ENCODE results near the gene EXTL2. TPM values are rescaled to one million over a fixed set of nuclear protein-coding genes. Genes with fewer than 3 reads are reported as not detected.

Gene EXTL2
- total and polyA plus RNA-seq, 10 of the 15 experiments (the other 5 are each of a cell fraction or from before 2014, with no cell fraction given): 10.2 to 51.1 (median 16.2) TPM

GRCh38 chr1:100834777-100835660 lies 59.6 kb downstream of the EXTL2 start:
- H3K9ac ChIP-seq (ENCODE audit: control insufficient read depth, insufficient read depth, low read length): no peak overlapping the region
- H4K20me1 ChIP-seq (ENCODE audit: control insufficient read depth, insufficient read depth): no peaks in the 10 kb centered on the region
- ChIA-PET RAD21 (ENCODE audit: unreplicated experiment) (no interaction called here), POLR2A (no interaction called here), CTCF (interaction anchor here (1.3 to 1.6 kb wide), 4 partner anchors 13 to 376 kb away, joined by 4 to 7 read pairs (median 6); no protein-coding TSS in a partner anchor), SMC1A (ENCODE audit: uncharacterized antibody, unreplicated experiment) (interaction anchor here (1.2 kb wide), 2 partner anchors 32 to 59 kb away, joined by 3 to 4 read pairs; no protein-coding TSS in a partner anchor)
- TF ChIP-seq CTCF (IDR thresholded peaks at IDR 0.05 in 2 of 3, conservative IDR thresholded peaks at IDR 0.05 in 1 of 3; ENCODE audit: control insufficient read depth in 2 of 3, extremely low read depth in 1 of 3, insufficient read depth in 1 of 3, low read depth in 3 of 3, low read length in 3 of 3) (peak; percentile 35 to 56 (median 55); a peak in 5 of 6 replicates), RAD21 (IDR thresholded peaks at IDR 0.05; ENCODE audit: insufficient read depth, low read depth, low read length) (peak; percentile 52), GABPA (IDR thresholded peaks at IDR 0.05; ENCODE audit: low read depth) (no peak), SMC3 (IDR thresholded peaks at IDR 0.05; ENCODE audit: borderline replicate concordance, low read length) (peak; percentile 20; the same call in 1 of the 2 replicates), SMAD5 (IDR thresholded peaks at IDR 0.05; ENCODE audit: low read depth) (no peak), CEBPZ (IDR thresholded peaks at IDR 0.05; ENCODE audit: low read depth, low read length) (no peak), CHD2 (IDR thresholded peaks at IDR 0.05; ENCODE audit: borderline replicate concordance, low read depth, low read length) (no peak), ZNF217 (IDR thresholded peaks at IDR 0.05) (no peak), SPI1 (IDR thresholded peaks at IDR 0.05; ENCODE audit: borderline replicate concordance, insufficient read depth, low read depth, low read length) (peak; percentile 35; the same call in 1 of the 2 replicates), MTA2 (IDR thresholded peaks at IDR 0.05; ENCODE audit: low read depth) (no peak)
- H3K79me2 ChIP-seq (ENCODE audit: control insufficient read depth, insufficient read depth, low read length): no peaks in the 10 kb centered on the region
- H3K4me2 ChIP-seq (ENCODE audit: control insufficient read depth, insufficient read depth): no peak overlapping the region
- H2AFZ ChIP-seq (ENCODE audit: control insufficient read depth, low read depth, low read length): peak overlapping the region; percentile 10; the same call in 1 of the 2 replicates
- no TSS peak for BruUV-seq (replicated peaks)
- intact Hi-C loops (cut with micrococcal nuclease; ENCODE audit: unreplicated experiment): loop anchor here (1.0 kb wide), 1 partner anchor 31 kb away; no protein-coding TSS in a partner anchor
- no peak overlapping the region for H3K27ac ChIP-seq (ENCODE audit: control insufficient read depth, insufficient read depth)
- WGBS (ENCODE audit: insufficient coverage, insufficient replicate concordance, low lambda C conversion rate, missing lambda C conversion rate): 64% methylated on average over 6 of the region's 6 CpGs
- no peaks in the 10 kb centered on the region for H3K27me3 ChIP-seq (replicated peaks in 1 of 2; ENCODE audit: control insufficient read depth in 2 of 2, insufficient read depth in 2 of 2, low read length in 1 of 2)
- in situ Hi-C loops (cut with MboI): no loop called here
- ATAC-seq (peak; percentile 84), FAIRE-seq (no peak), DNase-seq (ENCODE audit: low read depth, low spot score) (no peak)
- H3K4me1 ChIP-seq (ENCODE audit: control insufficient read depth, insufficient read depth, low read length): no peaks in the 10 kb centered on the region
- no peaks in the 10 kb centered on the region for H3K36me3 ChIP-seq (ENCODE audit: control insufficient read depth in 2 of 2, insufficient read depth in 2 of 2, low read length in 1 of 2)
- H3K9me3 ChIP-seq (replicated peaks; ENCODE audit: control insufficient read depth, insufficient read depth, low read length): no peaks in the 10 kb centered on the region
- H3K4me3 ChIP-seq: no peak overlapping the region
